ENCODE data around the gene HIPK1. TPM values are rescaled to one million over a fixed set of nuclear protein-coding genes. Genes with fewer than 3 reads are reported as not detected.

HIPK1 gene
- total and polyA plus RNA-seq, 2 of the 13 experiments (the other 11 are each of a cell fraction or from before 2014, with no cell fraction given): 20.8 to 33.4 TPM

DNA sequence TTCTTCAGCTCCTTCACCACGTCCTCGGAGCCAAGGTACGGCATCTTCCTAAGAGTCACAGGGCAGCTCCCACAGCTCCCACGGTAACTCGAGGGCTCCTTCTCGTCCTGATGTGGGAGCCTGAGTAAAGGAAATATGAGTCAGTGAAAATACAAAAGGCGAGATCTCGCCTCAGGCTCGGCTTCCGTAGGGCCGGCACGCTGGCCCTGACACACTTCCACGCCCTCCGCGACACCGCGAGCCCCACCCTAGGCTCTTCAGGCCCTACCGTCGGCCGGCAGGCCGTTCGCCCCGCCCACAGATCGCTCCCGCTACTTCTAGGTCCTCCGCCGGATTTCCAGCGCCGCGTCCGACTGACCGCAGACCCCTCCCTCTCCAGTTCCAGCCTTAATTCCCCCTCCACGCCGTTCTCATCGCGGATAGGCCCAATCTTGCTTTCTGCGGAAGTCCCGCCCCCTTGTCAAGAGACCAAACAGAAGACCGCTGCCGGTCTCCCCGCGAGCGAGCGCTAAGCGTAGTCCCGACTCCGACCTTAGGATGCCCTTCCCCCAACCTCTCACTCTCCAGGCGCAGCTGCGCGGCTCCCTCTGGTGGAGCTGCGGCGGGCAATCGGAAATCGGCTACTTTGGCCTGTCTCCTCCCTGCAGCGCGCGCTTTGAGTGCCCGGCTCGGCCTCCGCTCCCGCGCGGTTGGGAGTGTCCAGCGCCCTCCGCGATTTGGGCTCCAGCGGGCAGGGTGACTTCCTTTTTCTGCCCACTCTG lies 24.3 kb upstream of the HIPK1 start, which contains the start of the genes AP4B1 and DCLRE1B (continued):
- TF ChIP-seq, protein P1, sequence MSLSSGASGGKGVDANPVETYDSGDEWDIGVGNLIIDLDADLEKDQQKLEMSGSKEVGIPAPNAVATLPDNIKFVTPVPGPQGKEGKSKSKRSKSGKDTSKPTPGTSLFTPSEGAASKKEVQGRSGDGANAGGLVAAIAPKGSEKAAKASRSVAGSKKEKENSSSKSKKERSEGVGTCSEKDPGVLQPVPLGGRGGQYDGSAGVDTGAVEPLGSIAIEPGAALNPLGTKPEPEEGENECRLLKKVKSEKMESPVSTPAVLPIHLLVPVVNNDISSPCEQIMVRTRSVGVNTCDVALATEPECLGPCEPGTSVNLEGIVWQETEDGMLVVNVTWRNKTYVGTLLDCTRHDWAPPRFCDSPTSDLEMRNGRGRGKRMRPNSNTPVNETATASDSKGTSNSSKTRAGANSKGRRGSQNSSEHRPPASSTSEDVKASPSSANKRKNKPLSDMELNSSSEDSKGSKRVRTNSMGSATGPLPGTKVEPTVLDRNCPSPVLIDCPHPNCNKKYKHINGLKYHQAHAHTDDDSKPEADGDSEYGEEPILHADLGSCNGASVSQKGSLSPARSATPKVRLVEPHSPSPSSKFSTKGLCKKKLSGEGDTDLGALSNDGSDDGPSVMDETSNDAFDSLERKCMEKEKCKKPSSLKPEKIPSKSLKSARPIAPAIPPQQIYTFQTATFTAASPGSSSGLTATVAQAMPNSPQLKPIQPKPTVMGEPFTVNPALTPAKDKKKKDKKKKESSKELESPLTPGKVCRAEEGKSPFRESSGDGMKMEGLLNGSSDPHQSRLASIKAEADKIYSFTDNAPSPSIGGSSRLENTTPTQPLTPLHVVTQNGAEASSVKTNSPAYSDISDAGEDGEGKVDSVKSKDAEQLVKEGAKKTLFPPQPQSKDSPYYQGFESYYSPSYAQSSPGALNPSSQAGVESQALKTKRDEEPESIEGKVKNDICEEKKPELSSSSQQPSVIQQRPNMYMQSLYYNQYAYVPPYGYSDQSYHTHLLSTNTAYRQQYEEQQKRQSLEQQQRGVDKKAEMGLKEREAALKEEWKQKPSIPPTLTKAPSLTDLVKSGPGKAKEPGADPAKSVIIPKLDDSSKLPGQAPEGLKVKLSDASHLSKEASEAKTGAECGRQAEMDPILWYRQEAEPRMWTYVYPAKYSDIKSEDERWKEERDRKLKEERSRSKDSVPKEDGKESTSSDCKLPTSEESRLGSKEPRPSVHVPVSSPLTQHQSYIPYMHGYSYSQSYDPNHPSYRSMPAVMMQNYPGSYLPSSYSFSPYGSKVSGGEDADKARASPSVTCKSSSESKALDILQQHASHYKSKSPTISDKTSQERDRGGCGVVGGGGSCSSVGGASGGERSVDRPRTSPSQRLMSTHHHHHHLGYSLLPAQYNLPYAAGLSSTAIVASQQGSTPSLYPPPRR (CRISPR knock-in tag; IDR thresholded peaks at IDR 0.05; ENCODE audit: borderline replicate concordance): no peak; the same call in 1 of the 2 replicates
- TF ChIP-seq, protein P2, sequence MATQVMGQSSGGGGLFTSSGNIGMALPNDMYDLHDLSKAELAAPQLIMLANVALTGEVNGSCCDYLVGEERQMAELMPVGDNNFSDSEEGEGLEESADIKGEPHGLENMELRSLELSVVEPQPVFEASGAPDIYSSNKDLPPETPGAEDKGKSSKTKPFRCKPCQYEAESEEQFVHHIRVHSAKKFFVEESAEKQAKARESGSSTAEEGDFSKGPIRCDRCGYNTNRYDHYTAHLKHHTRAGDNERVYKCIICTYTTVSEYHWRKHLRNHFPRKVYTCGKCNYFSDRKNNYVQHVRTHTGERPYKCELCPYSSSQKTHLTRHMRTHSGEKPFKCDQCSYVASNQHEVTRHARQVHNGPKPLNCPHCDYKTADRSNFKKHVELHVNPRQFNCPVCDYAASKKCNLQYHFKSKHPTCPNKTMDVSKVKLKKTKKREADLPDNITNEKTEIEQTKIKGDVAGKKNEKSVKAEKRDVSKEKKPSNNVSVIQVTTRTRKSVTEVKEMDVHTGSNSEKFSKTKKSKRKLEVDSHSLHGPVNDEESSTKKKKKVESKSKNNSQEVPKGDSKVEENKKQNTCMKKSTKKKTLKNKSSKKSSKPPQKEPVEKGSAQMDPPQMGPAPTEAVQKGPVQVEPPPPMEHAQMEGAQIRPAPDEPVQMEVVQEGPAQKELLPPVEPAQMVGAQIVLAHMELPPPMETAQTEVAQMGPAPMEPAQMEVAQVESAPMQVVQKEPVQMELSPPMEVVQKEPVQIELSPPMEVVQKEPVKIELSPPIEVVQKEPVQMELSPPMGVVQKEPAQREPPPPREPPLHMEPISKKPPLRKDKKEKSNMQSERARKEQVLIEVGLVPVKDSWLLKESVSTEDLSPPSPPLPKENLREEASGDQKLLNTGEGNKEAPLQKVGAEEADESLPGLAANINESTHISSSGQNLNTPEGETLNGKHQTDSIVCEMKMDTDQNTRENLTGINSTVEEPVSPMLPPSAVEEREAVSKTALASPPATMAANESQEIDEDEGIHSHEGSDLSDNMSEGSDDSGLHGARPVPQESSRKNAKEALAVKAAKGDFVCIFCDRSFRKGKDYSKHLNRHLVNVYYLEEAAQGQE (IDR thresholded peaks at IDR 0.05; ENCODE audit: borderline replicate concordance in 1 of 2, low read depth in 1 of 2, low read length in 2 of 2): 0 out of 4 replicates have a peak, but pooled peaks of 1 of the 2 experiments have one; percentile 10
- TF ChIP-seq NFKBIZ (CRISPR knock-in tag; IDR thresholded peaks at IDR 0.05) (peak; percentile 61; the same call in 1 of the 2 replicates), ZNF674 (CRISPR knock-in tag; IDR thresholded peaks at IDR 0.05; ENCODE audit: low read depth) (no peak), STAT5B (CRISPR knock-in tag; IDR thresholded peaks at IDR 0.05) (no peak), KMT2A (CRISPR knock-in tag; IDR thresholded peaks at IDR 0.05) (peak; percentile 93), NCOA1 (CRISPR knock-in tag; IDR thresholded peaks at IDR 0.05) (no peak), NFRKB (IDR thresholded peaks at IDR 0.05) (no peak), U2AF2 (IDR thresholded peaks at IDR 0.05; ENCODE audit: low read depth, low read length) (no peak), ZNF446 (CRISPR knock-in tag; IDR thresholded peaks at IDR 0.05) (no peak), ZNF839 (CRISPR knock-in tag; IDR thresholded peaks at IDR 0.05; ENCODE audit: borderline replicate concordance) (no peak), FOSL2 (CRISPR knock-in tag; IDR thresholded peaks at IDR 0.05) (peak; percentile 58)
- TF ChIP-seq, protein P3, sequence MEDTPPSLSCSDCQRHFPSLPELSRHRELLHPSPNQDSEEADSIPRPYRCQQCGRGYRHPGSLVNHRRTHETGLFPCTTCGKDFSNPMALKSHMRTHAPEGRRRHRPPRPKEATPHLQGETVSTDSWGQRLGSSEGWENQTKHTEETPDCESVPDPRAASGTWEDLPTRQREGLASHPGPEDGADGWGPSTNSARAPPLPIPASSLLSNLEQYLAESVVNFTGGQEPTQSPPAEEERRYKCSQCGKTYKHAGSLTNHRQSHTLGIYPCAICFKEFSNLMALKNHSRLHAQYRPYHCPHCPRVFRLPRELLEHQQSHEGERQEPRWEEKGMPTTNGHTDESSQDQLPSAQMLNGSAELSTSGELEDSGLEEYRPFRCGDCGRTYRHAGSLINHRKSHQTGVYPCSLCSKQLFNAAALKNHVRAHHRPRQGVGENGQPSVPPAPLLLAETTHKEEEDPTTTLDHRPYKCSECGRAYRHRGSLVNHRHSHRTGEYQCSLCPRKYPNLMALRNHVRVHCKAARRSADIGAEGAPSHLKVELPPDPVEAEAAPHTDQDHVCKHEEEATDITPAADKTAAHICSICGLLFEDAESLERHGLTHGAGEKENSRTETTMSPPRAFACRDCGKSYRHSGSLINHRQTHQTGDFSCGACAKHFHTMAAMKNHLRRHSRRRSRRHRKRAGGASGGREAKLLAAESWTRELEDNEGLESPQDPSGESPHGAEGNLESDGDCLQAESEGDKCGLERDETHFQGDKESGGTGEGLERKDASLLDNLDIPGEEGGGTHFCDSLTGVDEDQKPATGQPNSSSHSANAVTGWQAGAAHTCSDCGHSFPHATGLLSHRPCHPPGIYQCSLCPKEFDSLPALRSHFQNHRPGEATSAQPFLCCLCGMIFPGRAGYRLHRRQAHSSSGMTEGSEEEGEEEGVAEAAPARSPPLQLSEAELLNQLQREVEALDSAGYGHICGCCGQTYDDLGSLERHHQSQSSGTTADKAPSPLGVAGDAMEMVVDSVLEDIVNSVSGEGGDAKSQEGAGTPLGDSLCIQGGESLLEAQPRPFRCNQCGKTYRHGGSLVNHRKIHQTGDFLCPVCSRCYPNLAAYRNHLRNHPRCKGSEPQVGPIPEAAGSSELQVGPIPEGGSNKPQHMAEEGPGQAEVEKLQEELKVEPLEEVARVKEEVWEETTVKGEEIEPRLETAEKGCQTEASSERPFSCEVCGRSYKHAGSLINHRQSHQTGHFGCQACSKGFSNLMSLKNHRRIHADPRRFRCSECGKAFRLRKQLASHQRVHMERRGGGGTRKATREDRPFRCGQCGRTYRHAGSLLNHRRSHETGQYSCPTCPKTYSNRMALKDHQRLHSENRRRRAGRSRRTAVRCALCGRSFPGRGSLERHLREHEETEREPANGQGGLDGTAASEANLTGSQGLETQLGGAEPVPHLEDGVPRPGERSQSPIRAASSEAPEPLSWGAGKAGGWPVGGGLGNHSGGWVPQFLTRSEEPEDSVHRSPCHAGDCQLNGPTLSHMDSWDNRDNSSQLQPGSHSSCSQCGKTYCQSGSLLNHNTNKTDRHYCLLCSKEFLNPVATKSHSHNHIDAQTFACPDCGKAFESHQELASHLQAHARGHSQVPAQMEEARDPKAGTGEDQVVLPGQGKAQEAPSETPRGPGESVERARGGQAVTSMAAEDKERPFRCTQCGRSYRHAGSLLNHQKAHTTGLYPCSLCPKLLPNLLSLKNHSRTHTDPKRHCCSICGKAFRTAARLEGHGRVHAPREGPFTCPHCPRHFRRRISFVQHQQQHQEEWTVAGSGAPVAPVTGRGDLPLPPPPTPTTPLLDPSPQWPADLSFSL (CRISPR knock-in tag; IDR thresholded peaks at IDR 0.05): no peak
